ENCODE results near the gene BDH1. TPM values are rescaled to one million over a fixed set of nuclear protein-coding genes. Genes with fewer than 3 reads are reported as not detected.
"Not testable (repeated sequence)": the region's sequence is repeated elsewhere in the genome, so short reads cannot be mapped to it uniquely, and the experiment has no call there.

Gene BDH1
- total and polyA plus RNA-seq, 5 experiments from 2014 or later = 19.1 to 79.0 (median 30.9) TPM

DNA sequence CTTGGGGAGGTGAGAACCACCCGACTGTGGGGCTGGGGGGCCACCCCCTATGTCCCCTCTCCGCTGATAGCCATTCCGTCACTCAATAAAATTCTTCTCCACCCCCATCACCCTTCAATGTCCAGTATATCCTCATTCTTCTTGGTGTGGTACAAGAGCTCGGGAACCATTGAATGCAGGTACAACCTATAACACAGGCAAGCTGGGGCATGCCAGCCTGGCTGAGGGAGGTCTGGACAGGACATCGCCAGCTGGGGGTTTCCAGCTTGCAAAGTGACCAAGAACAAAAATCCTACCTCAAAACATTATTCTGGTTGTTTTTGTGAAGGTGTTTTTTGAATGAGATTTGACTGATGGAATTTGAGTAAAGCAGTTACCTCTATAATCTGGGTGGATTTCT lies 19.6 kb upstream of the BDH1 start:
- H3K27ac Mint-ChIP-seq = no peak overlapping the region
- H3K27me3 Mint-ChIP-seq = peaks cover 0 to 3% (median 0%) of the 10 kb centered on the region in 5 donors
- ATAC-seq (no peak), DNase-seq (no peak)
- POLR2A ChIA-PET = no interaction called here
- no peaks in the 10 kb centered on the region for H3K4me1 Mint-ChIP-seq
- H3K36me3 Mint-ChIP-seq = peaks cover 0 to 9% (median 8%) of the 10 kb centered on the region in 3 donors
- H3K9me3 Mint-ChIP-seq = peaks cover 0 to 8% (median 4%) of the 10 kb centered on the region in 9 donors
- H3K4me3 Mint-ChIP-seq = no peak overlapping the region

- H3K27ac Mint-ChIP-seq, H3K4me1 Mint-ChIP-seq, H3K9me3 Mint-ChIP-seq, DNase-seq, POLR2A ChIA-PET, ATAC-seq, H3K27me3 Mint-ChIP-seq, H3K4me3 Mint-ChIP-seq: not testable (repeated sequence)
- H3K36me3 Mint-ChIP-seq = peaks cover 0 to 14% (median 9%) of the 10 kb centered on the region in 3 donors
Observed at GRCh38 chr3:197574396-197574991, 18.7 kb upstream of the BDH1 start.

DNA sequence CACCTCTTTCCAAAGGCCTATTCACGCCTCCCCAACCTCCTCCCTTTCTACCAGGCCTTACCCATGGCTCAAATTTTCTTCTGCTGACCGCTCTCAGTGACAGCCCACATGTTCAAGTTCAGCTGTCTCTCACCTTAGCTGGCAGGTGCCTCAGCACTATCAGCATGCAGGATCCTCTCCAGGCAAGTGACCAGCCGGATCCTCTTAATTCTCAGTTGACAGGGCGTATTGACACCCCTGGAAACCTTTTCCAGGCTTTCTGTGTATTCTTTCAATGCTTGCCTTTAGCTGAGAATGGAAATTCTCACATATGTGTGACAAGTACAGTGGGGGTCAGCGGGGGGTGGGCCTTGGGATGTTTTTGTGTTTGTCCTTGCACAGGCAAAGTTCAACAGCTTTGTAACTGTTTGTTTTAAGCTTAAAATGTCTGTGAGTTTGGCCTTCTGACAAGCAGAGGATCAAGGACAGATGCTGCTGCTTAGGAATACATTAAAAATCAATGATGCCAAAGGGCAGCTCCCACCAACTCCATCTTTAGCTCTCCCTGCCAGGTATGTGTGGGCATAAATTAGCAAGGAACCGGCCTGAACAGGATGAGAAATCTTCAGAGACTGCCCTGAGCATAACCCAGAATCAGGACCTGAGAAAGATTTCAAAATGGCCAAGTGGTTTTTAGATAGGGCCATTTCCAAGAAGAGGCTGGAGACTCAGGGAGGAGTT lies 17.4 kb upstream of the BDH1 start:
- Mint-ChIP-seq H3K27me3 (peaks cover 0 to 11% (median 2%) of the 10 kb centered on the region in 5 donors), H3K27ac (no peak overlapping the region), H3K4me3 (no peak overlapping the region), H3K4me1 (no peaks in the 10 kb centered on the region), H3K36me3 (peaks cover 0 to 14% (median 9%) of the 10 kb centered on the region in 3 donors), H3K9me3 (peaks cover 0 to 8% (median 4%) of the 10 kb centered on the region in 9 donors)
- POLR2A ChIA-PET = no interaction called here
- no peak for ATAC-seq
- DNase-seq = no peak

GRCh38 chr3:197571880-197572172 lies 16.1 kb upstream of the BDH1 start:
- H3K4me1 Mint-ChIP-seq, H3K9me3 Mint-ChIP-seq, POLR2A ChIA-PET, H3K27ac Mint-ChIP-seq, H3K4me3 Mint-ChIP-seq, DNase-seq, ATAC-seq: not testable (repeated sequence)
- peaks cover 0 to 14% (median 9%) of the 10 kb centered on the region in 3 donors for H3K36me3 Mint-ChIP-seq
- peaks cover 0 to 18% (median 12%) of the 10 kb centered on the region in 5 donors for H3K27me3 Mint-ChIP-seq

DNA sequence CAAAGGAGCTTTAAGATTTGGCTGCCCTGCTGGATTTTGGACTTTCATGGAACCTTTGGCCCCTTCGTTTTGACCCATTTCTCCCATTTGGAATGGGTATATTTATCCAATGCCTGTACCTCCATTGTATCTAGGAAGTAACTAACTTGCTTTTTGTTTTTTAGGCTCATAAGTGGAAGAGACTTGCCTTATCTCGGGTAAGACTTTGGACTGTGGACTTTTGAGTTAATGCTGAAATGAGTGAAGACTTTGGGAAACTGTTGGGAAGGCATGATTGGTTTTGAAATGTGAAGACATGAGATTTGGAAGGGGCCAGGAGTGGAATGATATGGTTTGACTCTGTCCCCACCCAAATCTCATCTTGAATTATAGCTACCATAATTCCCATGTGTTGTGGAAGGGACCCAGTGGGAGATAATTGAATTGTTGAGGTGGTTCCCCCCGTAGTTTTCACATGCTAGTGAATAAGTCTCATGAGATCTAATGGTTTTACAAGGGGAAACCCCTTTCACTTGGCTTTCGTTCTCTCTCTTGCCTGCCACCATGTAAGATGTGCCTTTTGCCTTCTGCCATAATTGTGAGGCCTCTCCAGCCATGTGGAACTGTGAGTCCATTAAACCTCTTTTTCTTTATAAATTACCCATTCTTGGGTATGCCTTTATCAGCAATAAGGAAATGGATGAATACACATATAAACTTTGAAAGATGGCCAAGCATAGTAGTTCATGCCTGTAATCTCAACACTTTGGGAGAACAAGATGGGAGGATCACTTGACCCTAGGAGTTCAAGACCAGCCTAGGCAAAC lies 15.5 kb upstream of the BDH1 start:
- H3K27ac Mint-ChIP-seq, H3K9me3 Mint-ChIP-seq, ATAC-seq, POLR2A ChIA-PET, H3K4me1 Mint-ChIP-seq, H3K4me3 Mint-ChIP-seq, DNase-seq: not testable (repeated sequence)
- H3K36me3 Mint-ChIP-seq = peaks cover 0 to 14% (median 9%) of the 10 kb centered on the region in 3 donors
- peaks cover 0 to 20% (median 12%) of the 10 kb centered on the region in 5 donors for H3K27me3 Mint-ChIP-seq

DNA sequence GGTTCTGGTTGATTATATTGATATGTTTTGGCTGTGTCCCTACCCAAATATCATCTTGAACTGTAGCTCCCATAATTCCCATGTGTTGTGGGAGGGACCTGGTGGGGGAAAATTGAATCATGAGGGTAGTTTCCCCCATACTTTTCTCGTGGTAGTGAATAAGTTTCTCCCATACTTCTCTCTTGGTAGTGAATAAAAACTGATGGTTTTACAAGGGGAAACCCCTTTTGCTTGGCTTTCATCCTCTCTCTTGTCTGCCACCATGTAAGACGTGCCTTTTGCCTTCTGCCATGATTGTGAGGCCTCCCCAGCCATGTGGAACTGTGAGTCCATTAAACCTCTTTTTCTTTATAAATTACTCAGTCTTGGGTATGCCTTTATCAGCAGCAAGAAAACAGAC lies 13.7 kb upstream of the BDH1 start:
- H3K4me3 Mint-ChIP-seq, POLR2A ChIA-PET, H3K4me1 Mint-ChIP-seq, ATAC-seq, DNase-seq: not testable (repeated sequence)
- H3K27me3 Mint-ChIP-seq = peaks cover 0 to 19% (median 12%) of the 10 kb centered on the region in 5 donors
- peak overlapping the region in 1 of 10 donors; percentile 74 for H3K27ac Mint-ChIP-seq
- H3K36me3 Mint-ChIP-seq = peaks cover 0 to 16% (median 10%) of the 10 kb centered on the region in 3 donors
- peaks cover 0 to 12% (median 5%) of the 10 kb centered on the region in 9 donors for H3K9me3 Mint-ChIP-seq

GRCh38 chr3:197567904-197568681 lies 12.3 kb upstream of the BDH1 start:
- H3K27ac Mint-ChIP-seq = no peak overlapping the region

GRCh38 chr3:197566155-197566554 lies 10.4 kb upstream of the BDH1 start:
- ATAC-seq, H3K27ac Mint-ChIP-seq, H3K4me1 Mint-ChIP-seq, H3K4me3 Mint-ChIP-seq, DNase-seq, POLR2A ChIA-PET: not testable (repeated sequence)
- H3K36me3 Mint-ChIP-seq = peaks cover 0 to 20% (median 6%) of the 10 kb centered on the region in 3 donors
- H3K9me3 Mint-ChIP-seq = peaks cover 0 to 19% (median 8%) of the 10 kb centered on the region in 9 donors
- peaks cover 0 to 23% (median 18%) of the 10 kb centered on the region in 5 donors for H3K27me3 Mint-ChIP-seq

More at GRCh38 chr3:197567904-197568681, 12.3 kb upstream of the BDH1 start:
- peaks cover 0 to 21% (median 14%) of the 10 kb centered on the region in 5 donors for H3K27me3 Mint-ChIP-seq
- POLR2A ChIA-PET = no interaction called here
- no peak overlapping the region for H3K4me3 Mint-ChIP-seq
- H3K4me1 Mint-ChIP-seq = no peaks in the 10 kb centered on the region
- H3K9me3 Mint-ChIP-seq = peaks cover 0 to 22% (median 6%) of the 10 kb centered on the region in 9 donors
- H3K36me3 Mint-ChIP-seq = peaks cover 0 to 23% (median 13%) of the 10 kb centered on the region in 3 donors
- no peak for ATAC-seq
- no peak for DNase-seq

DNA sequence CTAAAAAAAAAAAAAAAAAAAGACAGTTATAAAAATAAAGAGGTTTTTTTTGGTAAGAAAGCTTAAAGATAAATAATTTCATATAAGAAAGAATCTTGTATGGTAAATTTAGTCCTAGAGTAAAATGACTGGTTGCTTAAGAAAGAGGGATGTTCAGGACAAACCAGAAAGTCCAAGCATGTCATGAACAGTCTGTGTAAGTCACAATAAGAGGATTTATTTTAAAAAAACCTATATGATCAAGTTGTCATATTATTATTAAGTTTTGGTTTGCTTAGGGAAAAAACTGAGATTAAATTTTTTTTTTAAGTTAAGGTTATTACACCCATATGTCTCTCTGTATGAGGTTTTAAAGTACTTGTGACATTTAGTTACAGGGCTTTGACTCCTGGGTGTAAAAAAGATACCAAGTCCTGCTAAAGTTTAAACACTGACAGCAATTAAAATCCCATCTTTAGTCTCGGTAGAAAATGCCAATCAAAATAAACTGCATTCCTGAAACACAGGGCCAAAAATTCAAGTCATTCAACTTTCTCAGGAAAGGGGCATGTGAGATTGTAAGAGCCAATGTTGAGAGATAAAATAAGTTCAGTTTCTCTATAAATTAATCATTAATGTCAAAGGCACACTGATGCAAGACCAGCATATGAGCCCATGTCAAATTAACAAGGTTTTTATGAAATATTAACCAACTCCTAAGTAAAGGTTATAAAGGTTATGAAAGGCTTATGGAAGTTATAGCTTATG lies 8.5 kb upstream of the BDH1 start:
- ATAC-seq (no peak), DNase-seq (no peak)
- peaks cover 0 to 11% (median 4%) of the 10 kb centered on the region in 3 donors for H3K36me3 Mint-ChIP-seq
- H3K27ac Mint-ChIP-seq = no peak overlapping the region
- peaks cover 0 to 16% (median 8%) of the 10 kb centered on the region in 9 donors for H3K9me3 Mint-ChIP-seq
- H3K4me3 Mint-ChIP-seq = no peak overlapping the region
- POLR2A ChIA-PET = no interaction called here
- peaks cover 0 to 8% (median 4%) of the 10 kb centered on the region in 4 donors for H3K4me1 Mint-ChIP-seq
- peaks cover 3 to 23% (median 15%) of the 10 kb centered on the region in 5 donors for H3K27me3 Mint-ChIP-seq

DNA sequence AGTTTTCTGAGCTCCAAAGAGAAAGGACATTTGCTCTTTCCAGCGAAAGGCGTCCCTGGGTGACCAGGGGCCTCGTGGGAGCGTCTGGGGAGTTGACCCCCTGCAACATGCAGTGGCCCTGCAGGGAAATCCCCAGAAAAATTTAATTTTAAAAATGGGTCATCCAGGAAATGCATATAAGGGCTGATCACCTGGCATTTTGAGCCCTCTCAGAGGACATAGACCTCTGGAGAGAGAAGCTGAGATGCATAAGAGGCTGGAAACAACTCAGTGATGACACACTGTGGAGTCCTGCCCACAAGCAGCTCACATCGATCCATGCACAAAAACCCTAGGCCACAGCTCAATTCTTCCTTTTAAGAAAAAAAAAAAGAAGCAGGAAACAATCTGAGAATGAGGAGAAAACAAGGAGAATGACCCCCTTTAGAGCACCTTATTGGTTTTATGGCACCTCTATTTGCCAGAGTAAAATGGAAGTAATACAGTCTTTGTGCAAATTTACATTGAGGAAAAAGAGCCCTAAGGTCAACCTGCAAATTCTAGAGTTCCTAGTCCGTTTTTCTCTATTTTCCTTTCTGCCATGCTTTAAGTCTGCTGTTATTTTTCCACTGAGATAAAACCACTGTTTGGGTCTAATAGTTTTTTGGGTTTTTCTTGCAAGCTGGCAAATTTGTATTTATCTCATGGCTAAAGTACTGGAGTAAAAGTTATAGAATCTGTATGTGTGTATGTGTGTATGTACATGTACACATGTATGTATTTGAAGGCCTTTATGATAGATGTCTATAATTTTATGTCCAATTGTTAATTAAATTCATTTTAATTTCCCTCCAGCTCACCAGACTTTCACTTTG lies 6.9 kb upstream of the BDH1 start:
- H3K4me1 Mint-ChIP-seq = peaks cover 0 to 8% (median 4%) of the 10 kb centered on the region in 4 donors
- ATAC-seq (no peak), DNase-seq (no peak)
- no peak overlapping the region for H3K27ac Mint-ChIP-seq
- H3K9me3 Mint-ChIP-seq = peaks cover 0 to 16% (median 8%) of the 10 kb centered on the region in 9 donors
- peaks cover 0 to 11% (median 4%) of the 10 kb centered on the region in 3 donors for H3K36me3 Mint-ChIP-seq
- POLR2A ChIA-PET = no interaction called here
- H3K4me3 Mint-ChIP-seq = no peak overlapping the region
- H3K27me3 Mint-ChIP-seq = peaks cover 5 to 21% (median 18%) of the 10 kb centered on the region in 5 donors

DNA sequence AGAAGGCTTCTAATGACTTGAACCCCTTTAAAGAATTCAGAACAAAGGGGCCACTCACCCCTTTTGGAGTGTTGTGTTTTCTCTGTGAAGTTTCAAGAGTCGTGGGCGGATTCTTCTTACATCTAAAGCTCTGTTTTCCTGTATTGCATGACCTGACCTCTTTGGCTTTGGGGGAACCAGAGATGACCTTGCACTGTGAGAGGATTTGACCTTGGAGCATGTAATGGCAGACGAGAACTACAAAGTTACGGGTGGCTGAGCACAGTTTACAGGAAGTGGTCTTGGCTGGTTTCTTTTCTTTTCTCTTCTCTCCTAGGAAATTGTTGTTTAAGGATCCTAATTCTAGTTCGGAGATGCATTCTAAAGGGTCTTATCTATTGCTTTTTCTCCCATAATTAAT lies 6.2 kb upstream of the BDH1 start:
- POLR2A ChIA-PET = no interaction called here
- ATAC-seq (no peak), DNase-seq (no peak)
- H3K4me3 Mint-ChIP-seq = no peak overlapping the region
- peaks cover 0 to 11% (median 4%) of the 10 kb centered on the region in 3 donors for H3K36me3 Mint-ChIP-seq
- H3K9me3 Mint-ChIP-seq = peaks cover 0 to 16% (median 8%) of the 10 kb centered on the region in 9 donors
- peaks cover 5 to 19% (median 16%) of the 10 kb centered on the region in 5 donors for H3K27me3 Mint-ChIP-seq
- peaks cover 0 to 8% (median 4%) of the 10 kb centered on the region in 4 donors for H3K4me1 Mint-ChIP-seq
- no peak overlapping the region for H3K27ac Mint-ChIP-seq
